ENCODE data around the gene NPTN.
"Not testable (repeated sequence)": the region's sequence is repeated elsewhere in the genome, so short reads cannot be mapped to it uniquely, and the experiment has no call there.

Gene NPTN

DNA sequence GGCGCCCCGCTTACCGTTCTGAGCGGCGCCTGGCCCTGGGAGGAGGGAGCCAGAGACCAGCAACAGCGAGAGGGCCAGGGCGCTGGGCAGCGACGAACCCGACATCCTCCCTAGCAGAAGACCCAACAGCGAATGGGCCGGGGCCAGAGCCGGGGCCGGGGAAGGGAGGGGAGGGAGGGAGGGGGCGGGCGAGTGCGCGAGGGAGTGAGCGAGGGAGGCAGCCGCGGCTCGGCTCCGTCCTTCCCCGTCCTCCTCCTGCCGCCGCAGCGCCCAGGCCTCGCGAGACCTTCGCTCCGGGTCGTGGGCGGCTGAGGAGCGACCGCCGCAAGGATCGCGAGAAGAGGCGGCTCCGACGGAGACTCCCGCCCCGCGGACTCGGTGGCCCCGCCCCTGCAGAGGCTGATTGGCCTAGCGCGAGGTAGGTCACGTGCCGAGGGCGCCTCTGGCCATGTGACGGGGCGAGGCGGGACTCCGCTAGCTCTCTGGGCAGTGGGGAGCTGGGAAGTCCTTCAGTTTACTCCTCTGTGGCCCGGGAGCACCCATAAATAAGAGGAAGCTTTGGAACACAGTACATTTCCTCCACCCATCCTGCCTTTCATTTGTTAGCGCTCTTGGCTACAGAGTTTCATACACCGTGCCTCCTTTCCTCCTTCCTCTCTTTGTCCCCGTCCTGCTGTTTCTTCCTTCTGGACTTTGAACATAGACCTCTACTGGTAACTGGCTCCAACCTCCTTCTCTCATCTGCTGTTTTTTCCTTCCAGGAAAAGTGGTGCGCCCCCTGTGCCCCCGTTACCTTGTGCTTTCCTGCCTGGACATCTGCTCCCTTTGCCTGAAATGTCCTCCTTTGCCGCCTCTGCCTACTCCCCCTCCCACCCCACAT, at the start of gene NPTN:
NPTN (minus strand) TSS at position 279 of the 880 bp plus-strand sequence; CDS start at position 105, 174 bp downstream.
- peak; percentile 99 for DNase-seq

DNA sequence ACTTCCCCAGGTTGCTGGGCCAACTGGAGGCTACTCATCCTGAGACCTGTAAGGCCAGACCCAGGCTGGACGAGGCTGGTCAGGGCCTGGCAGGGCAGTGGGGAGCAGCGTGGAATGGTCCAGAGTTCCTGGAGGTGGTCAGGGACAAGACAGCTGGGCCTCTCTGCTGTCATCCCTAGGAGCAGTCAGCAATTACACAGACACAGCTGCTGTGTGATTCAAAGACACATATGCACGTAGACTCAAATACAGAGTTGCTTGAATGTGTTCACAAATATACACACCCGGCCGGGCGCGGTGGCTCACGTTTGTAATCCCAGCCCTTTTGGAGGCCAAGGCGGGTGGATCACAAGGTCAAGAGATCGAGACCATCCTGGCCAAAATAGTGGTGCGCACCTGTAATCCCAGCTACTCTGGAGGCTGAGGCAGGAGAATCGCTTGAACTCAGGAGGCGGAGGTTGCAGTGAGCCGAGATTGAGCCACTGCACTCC, 49.5 kb upstream of the NPTN start:
- no peak for DNase-seq

DNA sequence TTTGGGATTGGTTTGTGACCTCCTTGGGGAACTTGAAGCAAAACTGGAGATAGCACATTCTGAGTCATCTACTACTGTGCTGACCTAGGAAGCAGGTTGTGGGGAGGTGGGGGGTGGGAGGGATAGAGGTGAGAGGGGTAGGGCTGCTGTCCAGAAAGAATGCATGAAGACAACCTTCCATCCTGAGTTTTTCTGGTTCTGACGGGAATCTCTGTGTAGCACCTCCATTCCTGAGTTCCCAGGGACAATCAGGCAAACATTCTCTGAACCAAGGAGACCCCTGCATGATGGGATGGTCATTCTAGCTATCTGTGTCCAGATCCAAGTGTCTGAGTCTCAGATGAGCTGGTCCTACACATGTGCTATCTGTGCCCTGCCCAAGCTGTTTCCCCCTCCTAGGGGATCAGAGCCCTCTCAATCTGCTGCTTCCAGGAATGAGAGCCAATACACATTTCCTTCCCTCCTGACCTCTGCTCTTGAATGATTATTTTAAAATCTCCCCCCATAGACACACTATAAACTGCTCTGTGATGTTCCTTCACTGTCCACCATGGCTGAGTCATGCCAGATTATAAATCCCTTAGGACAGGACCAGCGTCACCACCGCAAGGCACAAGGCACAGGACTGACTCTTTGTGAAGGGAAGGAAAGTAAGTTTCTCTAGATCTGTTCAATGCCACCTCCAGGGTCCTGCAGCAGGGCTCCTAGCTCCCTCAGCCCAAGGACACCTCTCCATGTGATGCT, 48.8 kb upstream of the NPTN start:
- no peak for DNase-seq

DNA sequence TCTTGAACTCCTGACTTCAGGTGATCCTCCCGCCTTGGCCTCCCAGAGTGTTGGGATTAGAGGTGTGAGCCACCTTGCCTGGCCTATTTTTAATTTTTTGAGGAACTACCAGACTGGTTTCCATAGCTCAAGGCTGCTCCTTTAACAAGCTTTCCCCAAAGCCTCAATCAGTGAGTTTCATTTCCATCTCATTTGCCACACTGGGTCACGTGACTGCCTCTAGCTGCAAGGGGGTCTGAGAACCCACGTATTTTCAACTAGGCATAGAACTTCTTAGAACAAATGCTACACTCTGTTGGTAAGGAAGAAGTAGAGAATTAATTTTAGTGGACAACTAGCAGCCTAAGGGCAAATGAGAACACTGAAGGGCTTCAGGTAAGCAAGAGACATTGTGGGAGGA, 47.9 kb upstream of the NPTN start:
- DNase-seq, result no peak

DNA sequence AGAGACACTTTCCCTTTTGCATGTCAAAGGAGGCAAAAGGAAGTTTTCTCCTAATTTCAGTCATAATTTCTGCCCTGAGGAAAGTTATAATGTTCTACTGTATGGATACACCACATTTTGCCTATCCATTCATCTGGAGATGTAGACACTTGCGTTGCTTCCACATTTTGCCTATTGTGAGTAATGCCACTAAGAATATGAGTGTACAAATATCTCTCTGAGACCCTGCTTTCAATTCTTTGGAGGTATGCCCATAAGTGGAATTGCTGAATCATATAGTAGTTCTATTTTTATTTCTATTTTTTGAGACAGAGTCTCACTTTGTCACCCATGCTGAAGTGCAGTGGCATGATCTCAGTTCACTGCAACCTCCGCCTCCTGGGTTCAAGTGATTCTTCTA, 47.4 kb upstream of the NPTN start:
- DNase-seq, result no peak

DNA sequence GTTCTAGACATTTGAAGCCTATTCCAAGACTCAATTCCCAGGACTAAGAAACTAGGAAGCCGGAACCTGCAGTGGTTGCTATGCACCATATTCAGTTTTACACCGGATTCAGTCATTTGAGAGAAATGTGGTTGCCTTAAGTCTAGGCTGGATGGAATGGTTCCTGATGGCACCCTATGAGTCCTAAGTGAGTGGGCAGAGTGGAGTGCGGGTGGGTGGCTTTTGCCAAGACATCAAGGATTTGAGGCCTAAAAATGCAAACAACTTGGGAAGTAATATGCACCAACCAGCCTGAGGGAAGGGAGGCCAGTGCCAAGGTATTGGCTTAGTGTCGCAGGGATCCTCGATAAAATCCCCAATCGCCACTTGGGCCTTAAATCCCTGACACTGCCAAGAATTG, 46.8 kb upstream of the NPTN start:
- no peak for DNase-seq

DNA sequence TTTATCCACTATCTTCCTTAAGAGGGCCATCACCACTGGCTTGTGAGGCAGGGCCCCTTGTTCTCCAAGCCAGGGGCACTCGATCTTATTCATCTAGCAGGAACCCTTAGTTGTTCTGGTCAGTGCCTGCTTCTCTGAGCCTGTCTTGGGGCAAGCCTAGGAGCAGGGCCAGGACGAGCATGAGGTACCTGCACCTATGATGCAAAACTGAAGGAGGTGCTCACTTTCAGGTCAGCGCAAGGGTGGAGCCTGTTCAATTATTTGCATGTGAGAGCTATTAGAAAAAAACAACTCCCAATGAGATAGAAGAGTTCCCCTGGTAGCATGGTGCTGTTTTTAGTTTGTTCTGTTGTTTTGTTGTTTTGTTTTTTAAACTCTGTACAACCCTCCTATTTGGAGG, 46.0 kb upstream of the NPTN start:
- DNase-seq, result no peak

DNA sequence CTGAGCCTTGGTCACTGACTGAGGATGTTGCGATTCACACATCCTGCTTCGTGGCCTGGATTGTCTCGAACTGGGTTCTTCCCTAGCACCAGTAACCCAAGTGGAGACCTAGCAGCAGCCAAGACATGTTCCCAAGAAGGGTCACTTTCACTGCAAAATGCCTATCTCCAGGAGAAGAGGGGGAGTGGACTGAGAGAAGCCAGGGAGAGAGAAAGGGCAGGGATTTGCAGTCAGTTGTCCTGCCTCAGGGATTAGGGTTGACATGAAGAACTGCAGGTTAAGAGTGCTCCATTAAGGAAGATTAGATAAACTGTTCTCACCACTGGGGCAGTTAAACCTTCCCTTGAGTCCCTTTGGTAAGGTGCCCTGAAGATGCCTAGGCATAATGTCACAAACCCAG, 45.3 kb upstream of the NPTN start:
- no peak for DNase-seq

DNA sequence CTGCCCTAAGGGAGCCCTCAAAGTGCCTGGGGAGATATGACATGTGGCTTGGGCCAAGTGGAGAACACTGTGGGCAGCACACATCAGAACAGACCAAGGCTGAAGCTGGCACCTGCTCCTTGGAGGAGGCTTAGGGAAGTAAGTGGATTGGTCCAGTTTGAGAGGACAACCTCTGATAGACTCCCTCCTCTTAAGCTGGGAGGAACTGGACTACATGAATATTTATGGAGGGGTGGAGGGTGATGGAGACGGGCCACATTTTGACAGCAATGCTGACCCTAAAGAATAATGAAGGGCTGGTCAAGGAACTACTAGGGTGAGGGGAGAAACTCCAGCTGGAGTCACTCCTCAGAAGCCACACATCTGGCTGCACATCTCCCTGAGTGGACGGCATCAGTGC, 44.5 kb upstream of the NPTN start:
- DNase-seq, result no peak

DNA sequence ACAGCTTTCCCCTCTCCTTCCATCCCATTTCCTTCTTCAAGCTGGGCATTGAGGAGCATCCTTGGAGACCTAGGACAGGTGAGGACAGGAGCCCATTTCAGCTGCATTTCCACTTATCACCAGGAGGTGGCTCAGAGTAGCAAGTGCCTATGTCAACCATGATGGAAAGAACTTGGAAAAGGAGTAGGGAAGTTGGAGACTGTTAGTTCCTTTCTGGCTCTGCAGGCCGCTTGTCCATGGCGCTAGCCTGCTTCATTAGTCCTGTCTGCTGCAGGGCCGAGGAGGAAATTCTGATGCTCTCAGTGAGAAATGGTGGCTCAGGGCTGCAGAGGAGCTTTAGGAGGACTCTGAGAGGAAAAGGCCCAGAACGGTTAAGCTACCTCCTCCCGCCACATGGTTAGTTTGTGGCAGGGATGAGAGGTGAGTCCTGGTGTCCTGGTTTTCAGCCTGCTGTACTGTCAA, 44.0 kb upstream of the NPTN start:
- DNase-seq, result peak; percentile 51

DNA sequence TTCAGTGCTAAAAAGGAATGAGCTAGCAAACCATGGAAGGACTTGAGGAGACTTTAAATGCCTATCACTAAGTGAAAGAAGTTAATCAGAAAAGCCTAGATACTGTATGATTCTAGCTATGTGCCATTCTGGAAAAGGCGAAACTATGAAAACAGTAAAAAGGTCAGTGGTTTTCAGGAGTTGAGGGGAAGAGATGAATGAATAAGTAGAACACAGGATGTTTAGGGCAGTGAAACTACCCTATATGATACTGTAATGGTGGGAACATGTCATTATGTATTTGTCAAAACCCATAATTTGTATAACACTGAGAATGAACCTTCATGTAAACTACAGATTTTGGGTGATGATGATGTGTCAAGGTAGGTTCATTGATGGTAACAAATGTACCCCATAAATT, 41.4 kb upstream of the NPTN start:
- DNase-seq, result no peak

DNA sequence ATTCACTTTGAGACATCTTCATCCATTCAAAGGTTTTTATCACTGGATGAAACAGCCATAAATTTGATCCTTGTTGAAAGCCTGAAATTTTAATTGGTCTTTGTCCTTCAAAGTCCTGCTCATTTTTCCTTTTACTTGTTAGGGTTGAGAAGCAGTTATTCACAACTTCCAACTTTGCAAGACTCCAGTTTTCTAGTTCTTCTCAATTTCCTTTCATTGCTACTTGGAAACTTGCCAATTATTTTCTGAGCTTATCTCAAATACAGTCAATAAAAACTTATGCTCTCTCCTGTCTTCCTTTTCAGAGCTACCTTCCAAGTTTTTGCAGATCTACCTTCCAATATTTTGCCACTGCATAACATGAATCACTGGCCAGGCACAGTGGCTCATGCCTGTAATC, 27.3 kb upstream of the NPTN start:
- DNase-seq, result no peak

DNA sequence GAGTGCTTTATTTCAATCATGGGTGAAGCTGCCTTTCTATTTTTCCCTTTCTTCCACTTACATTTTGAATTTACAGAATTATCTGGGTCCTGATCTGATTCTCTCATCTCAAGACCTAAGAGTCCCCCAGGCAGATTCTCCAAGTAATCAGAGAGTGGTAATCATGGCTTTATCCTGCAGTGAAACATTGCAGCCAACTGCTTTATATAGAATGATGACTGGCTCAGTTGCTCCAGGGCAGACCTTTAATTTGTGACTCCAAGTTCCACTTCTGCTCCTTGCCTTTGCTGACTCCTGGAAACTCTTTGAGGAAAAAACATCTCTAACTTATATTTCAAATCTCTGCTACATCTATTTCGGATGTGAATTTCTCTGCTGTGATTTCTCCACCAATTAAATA, 25.5 kb upstream of the NPTN start:
- DNase-seq, result no peak

DNA sequence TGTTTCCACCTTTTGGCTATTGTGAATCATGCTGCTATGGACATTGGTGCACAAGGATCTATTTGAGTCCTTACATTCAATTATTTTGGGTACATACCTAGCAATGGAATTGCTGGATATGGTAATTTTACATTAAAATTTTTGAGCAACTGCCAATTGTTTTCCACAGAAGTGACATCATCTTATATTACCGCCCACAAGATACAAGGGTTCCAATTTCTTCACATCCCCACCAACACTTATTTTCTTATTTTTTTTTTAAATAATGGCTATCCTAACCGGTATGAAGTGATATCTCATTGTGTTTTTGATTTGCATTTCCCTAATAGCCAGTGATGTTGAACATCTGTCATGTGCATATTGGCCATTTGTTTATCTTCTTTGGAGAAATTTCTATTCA, 22.5 kb upstream of the NPTN start:
- no peak for DNase-seq

DNA sequence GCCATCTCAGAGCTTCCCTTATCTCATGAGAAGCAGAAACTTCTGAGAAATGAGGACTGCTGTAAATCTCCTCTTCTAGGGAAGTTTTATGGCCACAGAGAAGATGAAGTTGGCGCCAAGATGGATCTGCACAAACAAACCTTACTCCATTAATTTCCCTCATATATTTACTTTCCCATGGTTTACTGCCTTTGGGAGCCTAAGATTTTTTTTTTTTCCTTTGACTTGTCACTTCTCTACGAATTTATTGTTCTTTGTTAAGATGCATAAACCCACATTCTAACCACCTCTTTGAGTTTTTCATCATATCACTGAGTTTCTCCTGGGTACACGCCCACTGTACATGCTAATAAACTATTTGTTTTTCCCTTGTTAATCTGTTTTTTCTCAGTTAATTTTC, 21.5 kb upstream of the NPTN start:
- no peak for DNase-seq

DNA sequence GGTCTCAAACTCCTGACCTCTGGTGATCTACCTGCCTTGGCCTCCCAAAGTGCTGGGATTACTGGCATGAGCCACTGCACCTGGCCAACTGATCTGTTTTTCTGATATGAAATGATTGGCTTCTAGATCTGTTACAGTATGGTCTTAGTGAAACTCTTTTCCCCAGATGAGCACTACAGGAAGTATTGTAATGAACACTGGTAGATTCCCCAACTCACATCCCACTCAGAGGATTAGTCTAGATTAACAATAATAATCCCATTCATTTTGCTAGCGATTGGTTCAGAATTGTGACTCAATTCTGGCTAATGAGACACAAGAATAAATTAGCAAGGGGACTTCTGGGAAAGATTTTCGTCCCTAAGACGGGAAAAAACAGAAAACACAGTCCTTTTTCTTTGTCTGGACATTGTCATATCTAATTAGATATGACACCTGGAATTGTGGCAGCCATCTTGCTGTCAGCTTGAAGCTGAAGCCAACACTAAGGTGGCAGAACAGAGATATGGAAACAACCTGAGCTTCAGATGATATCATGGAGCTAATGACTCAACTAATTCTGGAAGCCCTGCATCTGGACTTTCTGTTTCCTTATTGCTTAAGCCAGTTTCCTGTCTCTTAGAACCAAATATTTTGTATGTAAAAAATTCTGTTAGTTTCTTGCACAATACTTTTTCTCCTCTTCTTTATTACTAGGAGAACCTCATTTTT, 17.4 kb upstream of the NPTN start:
- DNase-seq, result peak; percentile 71

DNA sequence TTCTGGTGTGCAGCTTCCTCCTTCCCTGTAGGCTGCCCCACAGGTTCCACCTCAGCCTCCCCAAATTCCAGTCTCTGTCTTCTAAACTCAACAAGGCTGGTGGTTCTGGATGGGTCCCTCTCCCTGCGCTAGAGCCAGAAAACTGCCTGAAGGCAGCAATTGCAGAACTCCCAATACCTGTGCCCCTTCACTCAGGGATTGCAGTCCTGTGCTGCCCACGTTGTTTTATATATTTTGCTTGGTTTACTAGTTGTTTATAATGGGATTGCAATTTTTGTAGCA, 14.8 kb upstream of the NPTN start:
- DNase-seq, result no peak

DNA sequence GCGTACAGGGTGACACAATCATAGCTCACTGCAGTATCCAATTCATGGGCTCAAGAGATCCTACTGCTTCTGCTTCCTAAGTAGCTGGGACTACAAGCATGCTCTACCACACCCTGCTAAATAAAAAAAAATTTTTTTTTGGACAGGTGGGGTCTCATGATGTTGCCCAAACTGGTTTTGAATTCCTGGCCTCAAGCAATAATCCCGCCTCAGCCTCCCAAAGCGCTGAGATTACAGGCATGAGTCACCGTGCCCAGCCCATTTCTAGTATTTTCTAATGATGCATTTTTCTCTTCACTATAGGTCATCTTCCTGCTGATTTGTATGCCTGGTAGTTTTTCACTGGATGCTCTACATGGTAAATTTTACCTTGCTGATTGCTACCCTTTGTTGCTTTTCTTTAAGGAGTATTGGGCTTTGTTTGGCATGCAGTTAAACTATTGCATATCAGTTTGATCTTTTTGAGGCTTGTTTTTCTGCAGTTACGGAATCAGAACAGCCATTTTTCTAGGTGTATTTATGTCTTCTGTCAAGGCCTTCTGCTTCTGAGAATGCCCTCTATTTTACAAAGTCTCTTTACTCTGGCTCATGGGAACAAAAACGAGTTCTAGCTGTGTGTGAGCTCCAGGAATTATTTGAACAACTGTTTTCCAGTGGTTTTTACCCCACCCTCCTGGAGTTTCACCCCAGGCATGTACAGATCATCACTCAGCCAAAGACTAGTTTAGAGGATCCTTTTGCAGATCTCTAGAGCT, 14.2 kb upstream of the NPTN start:
- peak; percentile 68 for DNase-seq

DNA sequence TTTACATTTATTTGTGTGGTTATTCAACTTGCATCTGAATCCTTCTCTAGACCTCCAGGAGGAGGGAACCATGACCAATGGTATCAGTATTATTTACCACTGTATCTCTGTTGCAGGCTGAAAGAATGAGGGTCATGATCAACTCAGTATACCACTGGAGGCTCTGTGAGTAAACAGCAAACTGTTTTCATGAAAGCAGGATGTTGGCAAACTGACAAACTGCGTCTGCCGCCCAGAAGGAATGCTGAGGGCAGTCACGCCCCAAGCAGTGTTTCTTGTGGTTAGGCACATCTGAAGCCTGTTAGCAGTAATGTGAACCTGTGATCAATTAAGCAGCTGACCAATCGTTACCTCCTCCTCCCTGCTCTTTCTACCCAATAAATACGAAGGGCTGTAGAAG, 6.3 kb upstream of the NPTN start:
- not testable (repeated sequence) for DNase-seq

DNA sequence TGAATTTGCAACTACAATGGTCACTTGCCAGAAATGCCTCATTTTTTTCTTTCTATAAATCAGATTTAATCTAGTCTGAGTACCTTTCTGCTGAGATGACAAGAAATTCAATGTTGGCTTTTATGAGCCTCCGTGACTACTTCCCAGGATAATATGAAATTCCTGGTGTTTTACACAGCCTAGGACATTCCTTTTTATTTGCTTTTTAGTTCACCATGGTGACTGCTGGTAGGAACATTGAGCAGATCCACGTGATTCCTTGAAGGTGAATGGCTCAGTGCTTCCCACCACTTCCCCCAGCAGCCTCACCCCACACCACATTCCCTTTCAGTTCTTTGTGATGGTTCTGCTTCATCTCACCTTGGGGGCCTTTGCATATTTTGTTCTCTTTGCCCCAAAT, 4.3 kb upstream of the NPTN start:
- DNase-seq, result no peak

DNA sequence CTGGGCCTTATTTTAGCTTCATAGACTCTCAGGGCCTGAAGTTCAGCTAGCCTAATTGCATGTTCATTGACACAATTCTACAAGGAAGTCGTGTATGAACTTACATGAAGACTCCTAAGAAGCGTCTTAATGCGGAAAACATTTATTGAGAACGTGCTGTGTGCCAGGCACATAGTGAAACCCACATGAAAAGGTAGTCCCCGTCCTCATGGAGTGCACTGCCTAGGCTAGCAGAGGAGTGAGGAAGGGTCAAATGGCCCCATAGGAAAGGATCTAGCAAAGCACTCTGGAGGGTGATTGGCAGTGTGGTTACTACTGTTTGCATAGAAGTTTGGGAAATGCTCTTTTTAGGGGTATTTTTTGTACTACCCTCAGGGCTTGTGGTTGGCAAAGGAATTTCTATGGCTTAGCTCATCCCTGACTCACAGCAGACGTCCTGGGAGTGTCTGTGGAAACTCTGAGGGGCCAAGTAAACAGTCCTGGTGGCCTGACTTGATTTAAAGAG, 854 bp upstream of the NPTN start:
- DNase-seq, result peak; percentile 94

DNA sequence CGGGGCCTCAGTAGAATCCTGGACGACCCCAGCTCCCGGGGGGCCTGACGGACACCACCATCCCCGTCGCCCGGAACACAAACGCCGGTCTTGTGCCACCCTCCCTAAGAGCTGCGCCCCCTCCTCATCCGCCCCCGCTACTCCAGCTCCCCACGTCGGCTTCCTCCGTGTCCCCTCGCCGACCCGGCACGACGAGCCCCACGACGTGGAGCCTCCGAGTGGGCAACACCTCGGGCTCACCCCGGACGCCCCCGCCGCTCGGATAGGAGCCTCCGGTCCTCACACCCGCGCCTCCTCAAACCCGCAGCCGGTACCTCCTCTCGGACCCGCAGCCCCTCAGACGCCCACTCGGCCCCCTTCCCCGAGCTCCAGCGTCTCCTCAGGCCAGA, 525 bp downstream of the NPTN start:
- no peak for DNase-seq

All from NCI-H226 (cell line).